SK-N-MC (cell line): ENCODE results near the gene SDK1.

Source experiments
- DNase-seq: peaks from one replicate; pipeline ENCODE4 v3.0.0-alpha.2; 2011; ENCODE audit warnings: low read depth, low spot score
- H3K27ac ChIP-seq: fragments of 200-600 bp; sonication (generic); 2 replicates; pipeline ENCODE4 v1.5.1; 2016; ENCODE audit warnings: mixed run types
- H3K36me3 ChIP-seq: fragments of 200-600 bp; sonication (generic); 2 replicates; pipeline ENCODE4 v1.6.1; 2017; ENCODE audit warnings: antibody characterized with exemption, low read length, mixed read lengths; ENCODE audit not compliant: insufficient read depth
- H3K4me3 ChIP-seq: fragments of 200-600 bp; sonication (generic); 2 replicates; pipeline ENCODE4 v1.5.1; 2016
- H3K9ac ChIP-seq: fragments of 200-600 bp; sonication (generic); 2 replicates; pipeline ENCODE4 v1.8.0; 2017; ENCODE audit warnings: mixed run types, mixed read lengths; ENCODE audit not compliant: insufficient read length
- H3K9me3 ChIP-seq: fragments of 200-600 bp; sonication (generic); 2 replicates; pipeline ENCODE4 v1.6.1; 2017; ENCODE audit warnings: low read depth, mild to moderate bottlenecking, antibody characterized with exemption, low read length, moderate library complexity, mixed read lengths
- EZH2 ChIP-seq: fragments of 200-600 bp; sonication (generic); IDR thresholded peaks from one replicate; pipeline ENCODE4 v1.6.1; 2017; ENCODE audit warnings: antibody characterized with exemption
- FOXP2 ChIP-seq: optimal IDR thresholded peaks from 2 replicates; pipeline ENCODE3; 2011; ENCODE audit warnings: mild to moderate bottlenecking, moderate library complexity; ENCODE audit not compliant: insufficient read depth; ENCODE audit errors: extremely low read length, control extremely low read depth
- POLR2AphosphoS5 ChIP-seq: IDR thresholded peaks from 2 replicates; pipeline ENCODE4 v1.6.1; 2012; ENCODE audit warnings: mild to moderate bottlenecking, low read depth, low read length, borderline replicate concordance

SDK1 gene

GRCh38 chr7:3282457-3282856 lies 18.6 kb upstream of the SDK1 start:
- no peaks in the 10 kb centered on the region; the same call in 1 of the 2 replicates for H3K9me3 ChIP-seq
- no peak overlapping the region for H3K27ac ChIP-seq
- H3K36me3 ChIP-seq: no peaks in the 10 kb centered on the region
- H3K9ac ChIP-seq: no peak overlapping the region
- H3K4me3 ChIP-seq: no peak overlapping the region
- DNase-seq: no peak
- TF ChIP-seq EZH2 (no peak), POLR2AphosphoS5 (no peak), FOXP2 (no peak)

GRCh38 chr7:3283130-3283704 lies 17.8 kb upstream of the SDK1 start:
- Histone ChIP-seq H3K27ac (no peak overlapping the region), H3K9me3 (no peaks in the 10 kb centered on the region; the same call in 1 of the 2 replicates), H3K4me3 (no peak overlapping the region), H3K9ac (no peak overlapping the region), H3K36me3 (no peaks in the 10 kb centered on the region)
- no peak for DNase-seq
- TF ChIP-seq FOXP2: no peak
- no peak for TF ChIP-seq POLR2AphosphoS5

GRCh38 chr7:3285652-3286051 lies 15.4 kb upstream of the SDK1 start:
- Histone ChIP-seq H3K9me3 (no peaks in the 10 kb centered on the region; the same call in 1 of the 2 replicates), H3K4me3 (peak overlapping the region; percentile 8; the same call in 1 of the 2 replicates), H3K9ac (no peak overlapping the region), H3K36me3 (no peaks in the 10 kb centered on the region), H3K27ac (no peak overlapping the region)
- TF ChIP-seq EZH2 (no peak), FOXP2 (peak; percentile 16), POLR2AphosphoS5 (no peak)
- DNase-seq: no peak

GRCh38 chr7:3289996-3290395 lies 11.1 kb upstream of the SDK1 start:
- H3K27ac ChIP-seq: no peak overlapping the region
- TF ChIP-seq POLR2AphosphoS5: no peak
- TF ChIP-seq FOXP2: no peak
- TF ChIP-seq EZH2: no peak
- H3K9ac ChIP-seq: no peak overlapping the region
- no peak for DNase-seq
- no peaks in the 10 kb centered on the region; the same call in 1 of the 2 replicates for H3K9me3 ChIP-seq
- H3K4me3 ChIP-seq: no peak overlapping the region
- H3K36me3 ChIP-seq: no peaks in the 10 kb centered on the region

- no peaks in the 10 kb centered on the region for H3K36me3 ChIP-seq
- H3K4me3 ChIP-seq: no peak overlapping the region
- no peaks in the 10 kb centered on the region for H3K9me3 ChIP-seq
Observed at GRCh38 chr7:3292694-3293093, 8.4 kb upstream of the SDK1 start.

GRCh38 chr7:3294432-3295100 lies 6.5 kb upstream of the SDK1 start:
- TF ChIP-seq POLR2AphosphoS5 (no peak), EZH2 (no peak), FOXP2 (no peak)
- H3K9ac ChIP-seq: no peak overlapping the region
- H3K36me3 ChIP-seq: no peaks in the 10 kb centered on the region
- no peak for DNase-seq
- H3K4me3 ChIP-seq: no peak overlapping the region
- no peaks in the 10 kb centered on the region for H3K9me3 ChIP-seq
- H3K27ac ChIP-seq: peak overlapping the region; percentile 22; the same call in 1 of the 2 replicates

More at GRCh38 chr7:3292694-3293093, 8.4 kb upstream of the SDK1 start:
- DNase-seq: no peak
- Histone ChIP-seq H3K9ac (no peak overlapping the region), H3K27ac (no peak overlapping the region)
- no peak for TF ChIP-seq EZH2
- TF ChIP-seq FOXP2: no peak
- TF ChIP-seq POLR2AphosphoS5: no peak

GRCh38 chr7:3297105-3297819 lies 3.8 kb upstream of the SDK1 start:
- Histone ChIP-seq H3K27ac (peak overlapping the region; percentile 67), H3K36me3 (no peaks in the 10 kb centered on the region)
- TF ChIP-seq EZH2 (no peak), POLR2AphosphoS5 (no peak), FOXP2 (no peak)

GRCh38 chr7:3300221-3300650 lies 816 bp upstream of the SDK1 start:
- no peaks in the 10 kb centered on the region for H3K9me3 ChIP-seq
- H3K4me3 ChIP-seq: peak overlapping the region; percentile 94
- no peak for DNase-seq
- TF ChIP-seq POLR2AphosphoS5 (no peak), EZH2 (no peak), FOXP2 (no peak)
- H3K36me3 ChIP-seq: peaks cover 3% of the 10 kb centered on the region; the same call in 1 of the 2 replicates
- peak overlapping the region; percentile 91 for H3K27ac ChIP-seq
- H3K9ac ChIP-seq: peak overlapping the region; percentile 60

More at GRCh38 chr7:3297105-3297819, 3.8 kb upstream of the SDK1 start:
- H3K9ac ChIP-seq: no peak overlapping the region
- no peak for DNase-seq
- H3K9me3 ChIP-seq: no peaks in the 10 kb centered on the region
- H3K4me3 ChIP-seq: no peak overlapping the region
